GM18498 (cell line): ENCODE results near the gene APBB1IP.
A peak's percentile ranks its signal among the peaks of the same experiment; 100 is the strongest.
"Not testable (repeated sequence)": the region's sequence is repeated elsewhere in the genome, so short reads cannot be mapped to it uniquely, and the experiment has no call there.

Experiments
- ATAC-seq: cut with Tn5 transposase; IDR thresholded peaks from one replicate; pipeline ENCODE4 v1.9.1; 2021; ENCODE audit warnings: mild to moderate bottlenecking, moderate library complexity; ENCODE audit not compliant: unreplicated experiment

The APBB1IP gene

DNA sequence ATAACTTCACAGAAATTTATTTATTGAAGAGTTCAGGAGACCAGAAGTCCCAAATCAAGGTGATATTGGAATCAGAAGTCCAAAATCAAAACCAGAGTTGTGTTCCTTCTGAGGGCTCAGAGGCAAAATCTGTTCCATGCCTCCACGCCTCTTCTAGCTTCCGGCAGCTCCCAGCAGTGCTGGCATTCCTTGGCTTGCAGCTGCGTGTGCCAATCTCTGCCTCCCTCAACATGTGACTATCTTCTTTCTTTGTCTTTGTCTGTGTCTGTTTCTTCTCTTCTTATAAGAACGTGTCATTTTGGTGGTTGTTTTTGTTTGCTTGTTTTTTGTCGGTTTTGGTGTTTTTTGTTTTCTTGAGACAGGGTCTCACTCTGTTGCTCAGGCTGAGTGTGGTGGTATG lies 116.1 kb downstream of the APBB1IP start:
- ATAC-seq = no peak

DNA sequence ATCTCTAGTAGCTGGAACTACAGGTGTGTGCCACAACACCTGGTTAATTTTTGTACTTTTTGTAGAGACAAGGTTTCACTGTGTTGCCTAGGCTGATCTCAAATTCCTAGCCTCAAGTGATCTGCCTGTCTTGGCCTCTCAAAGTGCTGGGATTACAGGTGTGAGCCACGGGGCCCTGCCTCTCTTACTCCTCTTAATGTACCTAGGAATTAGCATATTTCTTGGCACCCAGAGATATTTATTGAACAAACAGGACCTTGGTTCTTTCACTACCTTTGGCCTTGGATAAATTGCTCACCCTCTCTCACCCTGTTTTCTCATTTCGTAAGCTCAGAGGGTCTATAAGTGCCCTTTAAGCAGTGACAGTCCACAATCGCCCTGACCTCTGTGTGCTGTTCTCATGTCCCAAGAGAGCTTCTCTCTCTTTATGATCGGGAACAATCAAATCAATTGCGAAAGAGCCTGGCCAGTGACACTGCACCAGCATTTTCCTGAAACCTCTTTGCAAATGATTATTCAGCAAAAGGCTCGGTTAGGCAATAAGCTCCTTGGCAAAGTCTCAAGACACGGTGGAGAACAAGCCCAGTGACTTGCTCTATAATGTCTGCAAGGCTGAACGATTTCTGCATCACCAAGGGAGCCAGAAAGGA lies 117.7 kb downstream of the APBB1IP start:
- ATAC-seq = no peak

DNA sequence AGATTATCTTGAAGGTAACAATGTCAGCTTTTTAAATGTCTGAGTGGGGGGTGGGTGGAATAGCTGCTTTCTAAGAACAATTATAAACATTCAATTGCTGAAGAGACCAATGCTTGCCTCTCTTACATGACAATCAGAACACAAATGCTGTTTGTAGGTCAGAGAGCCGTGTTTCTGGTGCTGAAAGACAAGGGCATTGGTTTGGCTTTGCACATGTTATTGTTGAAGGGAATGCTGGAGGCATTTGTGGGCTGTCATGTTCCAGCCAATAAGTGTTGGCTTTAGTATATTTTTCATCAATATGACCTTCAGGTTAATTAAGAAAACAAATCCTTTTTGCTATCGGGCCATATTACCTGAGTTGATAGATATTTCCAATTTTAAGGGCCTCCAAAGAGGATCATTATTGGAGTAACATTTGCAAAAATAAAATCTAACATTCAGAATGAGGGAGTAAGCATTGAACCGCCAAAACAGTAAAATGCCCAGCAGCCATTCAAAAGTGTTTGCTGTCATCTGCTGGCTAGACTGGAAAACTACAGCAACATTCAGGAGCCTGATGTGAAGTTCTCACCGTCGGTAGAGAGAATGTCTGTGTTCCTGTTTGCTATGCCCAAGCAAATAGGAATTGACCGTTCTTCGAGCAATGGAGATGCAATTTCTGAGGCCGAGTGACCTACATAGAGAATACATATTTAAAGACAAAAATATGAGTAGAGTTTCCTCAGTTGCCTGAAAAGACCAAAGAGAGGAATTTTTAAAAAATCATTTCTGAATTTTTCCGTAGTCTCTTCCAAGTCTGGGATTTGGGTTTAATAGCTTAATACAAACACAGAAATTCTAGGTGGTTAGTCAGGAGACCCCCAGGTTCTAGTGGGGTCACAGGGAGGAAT lies 118.9 kb downstream of the APBB1IP start:
- no peak for ATAC-seq

GRCh38 chr10:26557641-26558014 lies 119.5 kb downstream of the APBB1IP start:
- no peak for ATAC-seq

DNA sequence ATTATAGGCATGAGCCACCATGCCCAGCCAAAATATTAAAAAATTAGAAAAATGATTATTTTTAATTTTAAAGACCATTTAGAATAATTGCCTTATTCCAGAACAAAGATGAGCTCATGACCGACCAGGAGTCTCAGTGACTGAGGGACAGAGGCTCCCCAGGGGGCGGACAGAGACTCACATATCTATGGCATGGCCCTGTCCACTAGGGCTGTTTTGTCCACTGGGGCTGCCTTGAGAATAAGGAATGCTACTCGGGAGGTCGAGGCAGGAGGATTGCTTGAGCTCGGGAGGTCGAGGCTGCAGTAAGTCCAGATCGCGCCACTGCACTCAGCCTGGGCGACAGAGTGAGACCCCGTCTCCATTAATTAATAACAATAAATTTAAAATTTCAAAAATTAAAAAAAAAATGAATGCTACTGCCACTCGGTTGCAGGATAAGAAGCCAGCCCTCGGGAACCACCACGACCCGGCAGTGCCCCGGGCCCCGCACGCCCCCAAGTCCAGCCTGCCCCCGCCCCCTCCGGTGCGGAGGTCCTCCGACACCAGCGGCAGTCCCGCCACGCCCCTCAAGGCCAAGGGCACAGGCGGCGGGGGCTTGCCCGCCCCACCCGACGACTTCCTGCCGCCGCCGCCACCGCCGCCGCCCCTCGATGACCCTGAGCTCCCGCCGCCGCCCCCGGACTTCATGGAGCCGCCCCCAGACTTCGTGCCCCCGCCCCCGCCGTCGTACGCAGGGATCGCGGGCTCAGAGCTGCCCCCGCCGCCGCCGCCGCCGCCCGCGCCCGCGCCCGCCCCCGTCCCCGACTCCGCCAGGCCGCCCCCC lies 128.6 kb downstream of the APBB1IP start:
- ATAC-seq = no peak

DNA sequence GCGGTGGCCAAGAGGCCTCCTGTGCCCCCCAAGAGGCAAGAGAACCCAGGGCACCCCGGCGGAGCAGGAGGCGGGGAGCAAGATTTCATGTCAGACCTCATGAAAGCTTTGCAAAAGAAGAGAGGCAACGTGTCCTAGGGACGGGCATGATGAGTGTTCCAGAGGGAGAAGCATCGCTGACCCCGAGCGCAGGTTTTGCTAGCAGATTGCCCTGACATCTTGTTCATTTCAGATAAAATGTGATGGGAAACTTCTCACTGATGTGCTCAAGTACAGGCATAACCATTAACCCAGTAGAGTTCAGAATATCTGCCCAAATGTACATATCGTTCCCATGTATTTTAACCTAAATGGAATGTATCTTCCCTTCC lies 129.2 kb downstream of the APBB1IP start:
- ATAC-seq = no peak

DNA sequence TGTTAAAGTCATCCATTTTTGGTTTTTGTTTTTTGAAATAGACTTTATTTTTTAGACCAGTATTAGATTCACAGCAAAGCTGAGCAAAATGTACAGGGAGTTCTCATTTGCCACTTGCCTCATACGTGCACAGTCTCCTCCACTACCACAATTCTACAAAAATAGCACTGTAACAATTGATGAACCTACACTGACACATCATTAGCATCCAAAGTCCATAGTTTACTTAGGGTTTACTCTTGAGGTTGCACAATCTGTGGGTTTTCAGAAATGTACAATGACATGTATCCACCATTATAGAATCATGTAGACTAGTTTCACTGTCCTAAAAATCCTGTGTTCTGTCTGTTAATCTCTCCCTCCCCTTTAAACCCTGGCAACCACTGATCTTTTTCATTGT lies 133.5 kb downstream of the APBB1IP start:
- ATAC-seq = no peak

GRCh38 chr10:26573674-26574073 lies 135.5 kb downstream of the APBB1IP start:
- ATAC-seq = no peak

DNA sequence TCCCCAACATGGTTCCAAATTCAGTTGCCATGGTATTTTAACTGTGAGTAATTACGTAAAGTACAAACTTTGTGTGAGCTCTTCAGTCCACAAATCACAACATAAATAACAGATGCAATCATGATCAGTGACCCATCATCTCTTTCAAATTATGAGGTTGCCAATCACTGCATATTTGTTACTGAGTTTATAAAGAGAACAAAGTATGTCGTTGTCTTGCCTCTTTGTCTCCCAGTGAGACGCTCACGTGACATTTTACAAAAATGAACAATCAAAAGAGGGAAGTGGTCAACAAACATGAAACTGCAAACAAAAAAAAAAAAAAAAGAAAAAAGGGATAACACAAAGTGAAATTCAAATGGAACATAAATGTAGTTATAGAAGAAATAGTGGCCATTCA lies 136.6 kb downstream of the APBB1IP start:
- ATAC-seq = peak; percentile 59

GRCh38 chr10:26578371-26578770 lies 140.2 kb downstream of the APBB1IP start:
- ATAC-seq = not testable (repeated sequence)

DNA sequence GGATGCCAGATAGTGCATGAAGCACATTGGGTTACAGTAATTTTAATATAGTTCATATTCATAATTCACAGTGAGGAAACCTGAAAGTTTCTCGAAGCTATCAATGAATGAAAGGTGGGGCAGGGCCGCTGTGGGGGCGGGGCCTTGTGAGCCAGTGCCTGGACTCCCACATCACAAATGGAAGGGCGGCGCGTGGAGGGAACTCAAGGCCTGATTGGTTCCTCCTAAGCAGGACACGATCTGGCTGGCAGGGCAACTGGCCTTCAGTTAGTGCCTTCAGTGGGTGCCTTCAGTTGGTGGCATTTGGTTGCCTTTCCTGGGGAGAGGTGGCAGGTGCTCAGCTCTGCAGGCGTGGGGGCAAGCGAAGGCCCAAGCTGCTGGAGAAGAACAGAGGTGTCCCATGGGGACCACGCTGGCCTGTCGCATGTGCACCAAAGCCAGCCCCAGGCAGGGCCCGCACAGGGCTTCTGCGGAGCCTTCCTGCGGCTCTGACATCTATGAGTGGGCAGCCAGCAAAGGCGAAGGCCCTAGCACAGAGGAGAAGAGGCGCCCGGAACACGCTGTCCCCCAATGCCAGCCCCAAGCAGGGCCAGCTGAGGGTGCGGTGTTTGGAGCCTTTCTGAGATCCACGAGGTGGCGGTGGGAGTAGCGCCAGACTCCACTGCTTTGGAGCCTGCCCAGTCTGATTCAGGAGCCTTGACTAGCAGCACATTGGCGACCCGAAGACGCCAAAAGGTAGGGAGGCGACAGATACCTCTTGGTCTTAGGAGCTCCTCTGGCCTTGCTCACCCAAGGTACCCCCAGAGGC lies 141.3 kb downstream of the APBB1IP start:
- ATAC-seq = no peak

DNA sequence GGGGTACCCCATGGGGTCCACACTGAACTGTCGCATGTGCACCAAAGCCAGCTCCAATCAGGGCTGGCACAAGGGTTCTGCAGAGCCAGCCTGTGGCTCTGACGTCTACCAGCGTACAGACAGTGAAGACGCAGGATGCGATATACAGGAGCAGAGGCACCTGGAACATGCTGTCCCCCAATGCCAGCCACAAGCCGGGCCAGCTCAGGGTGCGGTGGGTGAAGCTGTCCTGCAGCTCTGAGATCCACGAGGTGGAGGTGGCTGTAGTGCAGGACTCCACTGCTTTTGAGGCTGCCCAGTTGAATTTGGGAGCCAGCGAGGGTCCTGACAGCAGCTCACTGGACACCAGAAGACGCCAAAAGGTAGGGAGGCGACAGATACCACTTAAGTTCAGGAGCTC lies 148.1 kb downstream of the APBB1IP start:
- ATAC-seq = no peak

- no peak for ATAC-seq
Measured at GRCh38 chr10:26588611-26589010, 150.5 kb downstream of the APBB1IP start.

GRCh38 chr10:26589813-26590212 lies 151.7 kb downstream of the APBB1IP start:
- ATAC-seq = not testable (repeated sequence)

GRCh38 chr10:26593896-26594295 lies 155.8 kb downstream of the APBB1IP start:
- ATAC-seq = no peak

GRCh38 chr10:26603283-26603682 lies 165.1 kb downstream of the APBB1IP start:
- ATAC-seq = not testable (repeated sequence)

- ATAC-seq = not testable (repeated sequence)
Measured at GRCh38 chr10:26604320-26605093, 166.4 kb downstream of the APBB1IP start.

DNA sequence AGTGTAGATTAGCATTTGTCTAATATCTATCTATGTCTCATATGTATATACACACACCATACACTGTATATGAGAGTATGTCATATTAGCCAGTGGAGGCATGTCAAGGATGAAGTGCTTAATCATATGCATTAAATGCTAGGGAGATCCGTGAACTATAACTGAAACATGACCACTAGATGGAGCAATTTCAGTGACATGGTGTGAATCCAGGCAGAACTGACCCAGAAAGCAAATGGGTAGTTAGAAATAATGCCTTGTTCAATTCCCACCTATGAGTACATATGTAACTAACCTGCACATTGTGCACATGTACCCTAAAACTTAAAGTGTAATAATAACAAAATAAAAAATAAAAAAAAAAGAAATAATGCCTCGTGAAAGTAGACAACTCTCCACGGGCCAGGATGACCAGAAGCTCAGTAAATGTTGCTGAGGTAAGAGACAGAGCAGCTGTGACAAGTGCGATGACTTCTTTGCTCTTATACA lies 168.3 kb downstream of the APBB1IP start:
- ATAC-seq = peak; percentile 58

- ATAC-seq = no peak
Measured at GRCh38 chr10:26612151-26612915, 174.2 kb downstream of the APBB1IP start.
